PFSK-1 (cell line): ENCODE data around the gene BRMS1L.

Experiments used
- FOXP2 ChIP-seq: optimal IDR thresholded peaks from 2 replicates; pipeline ENCODE3; 2011; ENCODE audit warnings: borderline replicate concordance, control low read depth, inconsistent platforms; ENCODE audit not compliant: insufficient read depth; ENCODE audit errors: extremely low read length, extremely low read depth
- POLR2AphosphoS5 ChIP-seq: IDR thresholded peaks from 2 replicates; pipeline ENCODE4 v1.6.1; 2012; ENCODE audit warnings: low read depth, mild to moderate bottlenecking, control low read depth, low read length, moderate library complexity
- REST ChIP-seq, 2 experiments: IDR thresholded peaks; 2 replicates each; pipeline versions ENCODE4 v1.6.1 to v1.8.0; 2011 to 2012; ENCODE audit warnings: low read depth in 2 of 2, low read length in 2 of 2, control low read depth in 1 of 2, inconsistent platforms in 1 of 2, mild to moderate bottlenecking in 1 of 2, moderate library complexity in 1 of 2; ENCODE audit not compliant: insufficient read depth in 1 of 2
- SIN3A ChIP-seq: IDR thresholded peaks from 2 replicates; pipeline ENCODE4 v1.6.1; 2012; ENCODE audit warnings: mild to moderate bottlenecking, low read length, moderate library complexity, borderline replicate concordance; ENCODE audit not compliant: insufficient read depth
- TAF1 ChIP-seq: IDR thresholded peaks from 2 replicates; pipeline ENCODE4 v1.6.1; 2012; ENCODE audit warnings: low read length, control low read depth, borderline replicate concordance; ENCODE audit not compliant: insufficient read depth

BRMS1L gene

GRCh38 chr14:35883677-35884293 lies 57.6 kb downstream of the BRMS1L start:
- TF ChIP-seq TAF1 (no peak), SIN3A (no peak), POLR2AphosphoS5 (no peak), FOXP2 (no peak), REST (IDR thresholded peaks at IDR 0.05; ENCODE audit: insufficient read depth in 1 of 2, low read depth in 2 of 2, low read length in 2 of 2) (no peak)

- TF ChIP-seq TAF1 (no peak), SIN3A (no peak), FOXP2 (no peak)
These were observed 64.2 kb downstream of the BRMS1L start for GRCh38 chr14:35890308-35890707.

- TF ChIP-seq SIN3A (no peak), POLR2AphosphoS5 (no peak), FOXP2 (no peak), REST (IDR thresholded peaks at IDR 0.05; ENCODE audit: insufficient read depth in 1 of 2, low read depth in 2 of 2, low read length in 2 of 2) (no peak), TAF1 (no peak)
These were observed 69.1 kb downstream of the BRMS1L start for GRCh38 chr14:35895256-35895655.

GRCh38 chr14:35897616-35898111 lies 71.5 kb downstream of the BRMS1L start:
- TF ChIP-seq POLR2AphosphoS5 (no peak), FOXP2 (no peak), SIN3A (no peak), REST (IDR thresholded peaks at IDR 0.05; ENCODE audit: insufficient read depth in 1 of 2, low read depth in 2 of 2, low read length in 2 of 2) (no peak), TAF1 (no peak)

- no peak for TF ChIP-seq REST (IDR thresholded peaks at IDR 0.05; ENCODE audit: insufficient read depth in 1 of 2, low read depth in 2 of 2, low read length in 2 of 2)
- no peak for TF ChIP-seq FOXP2
- TF ChIP-seq POLR2AphosphoS5 = no peak
- no peak for TF ChIP-seq TAF1
- TF ChIP-seq SIN3A = no peak
These were observed 72.2 kb downstream of the BRMS1L start for GRCh38 chr14:35898217-35898775.
